Stimulated activated CD8-positive, alpha-beta memory T cell treated with anti-CD3 and anti-CD28 coated beads, Interleukin-7, amount 100 ng/mL, for 48 hours (primary cell): ENCODE results near the gene APLP2.
A peak's percentile ranks its signal among the peaks of the same experiment; 100 is the strongest.

Experiments used
- DNase-seq, 2 donors: peaks; one replicate each; pipeline ENCODE4 v3.0.0-alpha.2; 2020; ENCODE audit warnings: low read depth in 1 of 2; ENCODE audit errors: extremely low read depth in 1 of 2

The APLP2 gene

DNA sequence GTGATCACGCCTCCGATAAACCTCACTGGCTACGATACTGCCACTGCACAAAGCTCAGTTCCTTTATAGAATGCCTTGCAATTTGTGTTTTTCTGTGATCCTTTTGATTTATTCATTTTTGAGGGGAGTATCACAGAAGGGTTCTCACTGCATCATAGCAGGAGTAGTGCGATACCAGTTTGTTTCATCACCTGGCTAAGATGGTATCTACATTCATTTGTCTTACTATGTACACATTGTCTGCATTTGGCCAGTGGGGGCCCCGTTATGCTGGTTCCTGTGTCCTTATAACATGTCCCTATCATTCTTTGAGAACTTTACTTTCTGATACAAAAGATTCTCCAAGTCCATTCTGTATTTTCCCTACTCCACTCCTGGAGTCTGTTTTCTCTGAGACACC, 44.6 kb downstream of the APLP2 start:
- DNase-seq, result no peak

DNA sequence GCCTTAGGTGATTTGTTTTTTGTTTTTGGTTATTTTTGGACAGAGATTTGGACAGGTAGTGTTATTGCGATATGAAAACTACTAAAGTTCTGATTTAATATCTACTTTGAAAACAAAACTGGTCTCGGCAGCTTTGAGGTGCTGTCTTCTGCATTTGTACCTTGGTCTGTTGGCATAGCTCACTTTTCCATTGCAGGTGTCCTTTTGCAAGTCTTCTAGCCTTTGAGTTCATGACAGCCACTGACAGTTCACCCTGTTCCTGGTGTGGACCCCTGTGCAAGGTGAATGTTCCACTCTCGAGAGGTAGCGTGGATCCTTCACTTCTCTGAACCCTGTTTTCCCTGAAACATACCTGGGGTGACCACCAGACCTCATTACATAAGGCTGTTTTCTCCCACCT, 45.0 kb downstream of the APLP2 start:
- no peak for DNase-seq

DNA sequence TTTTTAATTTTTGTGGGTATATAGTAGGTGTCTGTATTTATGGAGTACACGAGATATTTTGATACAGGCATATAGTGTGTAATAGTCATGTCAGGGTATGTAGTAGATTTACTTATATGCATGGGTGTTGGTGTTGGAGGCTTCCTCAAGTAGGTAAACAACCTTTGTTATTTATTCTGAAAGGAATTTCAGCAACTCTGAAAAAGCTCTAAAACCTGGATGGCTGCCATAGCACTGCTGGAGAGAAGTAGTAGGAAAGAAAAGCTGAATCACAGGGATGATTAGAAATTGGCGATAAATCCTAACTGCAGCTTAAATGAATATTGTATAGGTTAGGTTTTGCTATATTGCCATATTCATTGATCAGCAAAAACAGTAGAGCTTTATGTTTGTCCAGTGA, 45.5 kb downstream of the APLP2 start:
- DNase-seq, result no peak

DNA sequence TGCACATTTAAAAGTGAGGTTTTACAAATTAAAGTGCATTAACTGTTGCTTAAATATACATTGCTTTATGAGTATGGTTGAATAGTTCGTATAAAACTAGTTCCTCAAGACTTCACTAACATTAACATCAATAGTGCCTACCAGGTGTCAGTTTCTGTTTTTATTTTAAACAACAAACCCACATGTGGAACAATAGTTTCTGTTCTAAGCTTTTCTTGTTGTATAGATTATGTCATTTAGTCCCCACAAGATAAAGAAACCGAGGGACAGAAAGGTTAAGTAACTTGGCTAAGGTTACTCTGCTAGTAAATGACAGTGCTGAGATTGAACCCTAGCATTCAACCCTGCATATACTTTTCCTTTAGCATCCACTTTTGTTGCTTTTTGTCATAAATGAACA, 48.5 kb downstream of the APLP2 start:
- no peak for DNase-seq

DNA sequence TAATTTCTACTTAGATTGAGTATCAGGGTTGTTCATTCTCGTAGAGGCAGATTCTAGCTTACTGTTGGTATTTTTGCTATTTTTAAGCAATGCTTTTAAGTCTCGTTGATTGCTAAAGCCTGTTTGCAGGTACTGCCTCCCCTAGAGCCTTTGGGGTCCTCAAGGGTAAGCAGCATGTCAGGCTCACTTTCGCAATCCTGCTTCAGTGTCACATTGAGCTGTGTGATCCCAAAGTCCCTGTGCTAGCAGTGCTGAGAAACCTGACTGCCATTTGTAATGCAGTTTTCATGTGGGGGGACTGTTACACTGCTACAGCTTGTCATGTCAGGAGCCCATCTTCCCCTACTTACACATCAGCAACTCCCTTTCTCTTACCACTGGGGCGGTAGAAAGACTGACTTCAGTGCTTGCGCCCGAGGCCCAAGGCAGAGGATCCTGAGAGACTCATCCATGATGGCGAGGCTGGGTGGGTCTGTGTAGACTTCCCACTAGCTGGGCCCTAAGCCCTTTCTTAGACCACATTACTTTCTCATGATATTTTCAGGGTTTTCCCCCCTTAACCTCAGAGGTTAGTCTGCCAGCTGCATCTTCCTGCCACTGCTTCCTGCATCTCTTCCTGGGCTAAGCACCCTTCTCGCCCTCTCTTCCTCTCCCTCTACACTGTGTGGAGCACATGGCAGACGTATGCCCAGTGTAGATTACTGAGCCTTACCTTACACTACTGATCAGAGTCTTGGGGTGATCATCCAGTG, 49.1 kb downstream of the APLP2 start:
- DNase-seq, result peak; percentile 11 to 20

DNA sequence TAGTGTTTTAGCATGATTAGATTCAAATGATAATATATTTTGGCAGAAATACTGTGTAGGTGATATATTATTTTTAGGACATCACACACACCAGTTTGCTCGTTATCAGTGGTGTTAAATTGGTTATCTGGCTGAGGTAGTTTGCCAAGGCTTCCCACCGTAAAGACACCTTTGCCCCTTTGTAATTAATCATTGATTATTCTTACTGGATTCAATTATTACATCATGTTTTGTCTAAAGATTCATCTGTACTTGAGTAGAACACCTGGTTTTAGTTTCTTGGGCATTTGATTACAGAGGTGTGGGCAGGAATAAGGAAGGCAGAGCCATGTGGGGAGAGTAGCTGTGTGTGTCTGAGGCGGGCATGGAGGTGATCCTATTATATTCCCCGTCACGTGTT, 50.4 kb downstream of the APLP2 start:
- DNase-seq, result no peak

DNA sequence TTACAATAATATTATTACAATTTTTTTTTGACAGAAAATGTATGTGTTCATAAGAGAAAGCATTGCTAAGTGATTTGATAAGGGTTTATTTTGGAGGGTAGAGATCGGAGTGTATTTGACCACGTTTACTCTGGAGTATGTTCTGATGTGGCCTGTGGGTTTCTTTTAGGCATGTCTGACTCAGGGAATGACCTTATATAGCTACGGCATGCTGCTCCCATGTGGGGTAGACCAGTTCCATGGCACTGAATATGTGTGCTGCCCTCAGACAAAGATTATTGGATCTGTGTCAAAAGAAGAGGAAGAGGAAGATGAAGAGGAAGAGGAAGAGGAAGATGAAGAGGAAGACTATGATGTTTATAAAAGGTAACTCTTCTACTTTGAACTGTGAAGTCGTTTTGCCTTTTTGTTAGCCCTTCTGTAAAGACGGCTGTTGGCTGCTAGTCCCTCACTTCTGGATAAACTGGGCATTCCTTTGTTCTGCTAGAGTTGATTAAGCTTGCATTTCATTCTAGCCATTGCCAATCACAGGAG, 51.8 kb downstream of the APLP2 start:
- no peak for DNase-seq

DNA sequence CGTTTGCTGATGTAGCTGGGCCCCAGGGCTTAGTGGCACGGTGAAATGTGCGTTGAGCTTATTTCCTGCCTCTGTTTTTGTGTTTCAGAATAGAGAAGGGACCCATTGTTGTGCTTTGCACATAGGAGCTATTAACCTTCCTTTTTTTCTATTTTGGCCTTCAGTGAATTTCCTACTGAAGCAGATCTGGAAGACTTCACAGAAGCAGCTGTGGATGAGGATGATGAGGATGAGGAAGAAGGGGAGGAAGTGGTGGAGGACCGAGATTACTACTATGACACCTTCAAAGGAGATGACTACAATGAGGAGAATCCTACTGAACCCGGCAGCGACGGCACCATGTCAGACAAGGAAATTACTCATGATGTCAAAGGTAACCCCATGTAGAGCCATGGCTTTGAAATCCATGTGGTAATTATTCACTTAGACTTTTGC, 52.5 kb downstream of the APLP2 start:
- peak in 1 of 2 donors; percentile 25 for DNase-seq

DNA sequence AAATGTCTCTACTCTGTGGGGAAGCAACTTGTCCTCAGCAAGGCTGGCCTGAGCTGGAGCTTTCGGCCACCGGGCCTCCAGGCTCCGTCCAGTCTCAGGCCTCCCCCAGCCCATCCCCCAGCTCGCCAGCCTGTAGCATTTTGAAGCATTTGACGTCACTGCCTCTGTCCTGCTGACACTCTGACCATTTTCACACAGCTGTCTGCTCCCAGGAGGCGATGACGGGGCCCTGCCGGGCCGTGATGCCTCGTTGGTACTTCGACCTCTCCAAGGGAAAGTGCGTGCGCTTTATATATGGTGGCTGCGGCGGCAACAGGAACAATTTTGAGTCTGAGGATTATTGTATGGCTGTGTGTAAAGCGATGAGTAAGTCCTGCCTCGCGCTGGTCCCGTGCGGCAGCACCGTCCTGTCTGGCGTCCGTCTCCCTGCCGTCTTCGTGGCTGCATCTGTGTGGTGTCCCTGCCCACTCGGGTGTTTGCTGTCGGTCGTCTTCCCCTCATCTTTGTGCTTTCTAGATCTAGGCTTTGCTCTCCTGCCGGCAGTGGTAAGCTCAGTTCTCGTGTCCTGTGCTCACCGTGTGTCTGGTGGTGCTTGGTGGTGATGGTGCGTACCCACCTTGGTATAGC, 53.8 kb downstream of the APLP2 start:
- no peak for DNase-seq

DNA sequence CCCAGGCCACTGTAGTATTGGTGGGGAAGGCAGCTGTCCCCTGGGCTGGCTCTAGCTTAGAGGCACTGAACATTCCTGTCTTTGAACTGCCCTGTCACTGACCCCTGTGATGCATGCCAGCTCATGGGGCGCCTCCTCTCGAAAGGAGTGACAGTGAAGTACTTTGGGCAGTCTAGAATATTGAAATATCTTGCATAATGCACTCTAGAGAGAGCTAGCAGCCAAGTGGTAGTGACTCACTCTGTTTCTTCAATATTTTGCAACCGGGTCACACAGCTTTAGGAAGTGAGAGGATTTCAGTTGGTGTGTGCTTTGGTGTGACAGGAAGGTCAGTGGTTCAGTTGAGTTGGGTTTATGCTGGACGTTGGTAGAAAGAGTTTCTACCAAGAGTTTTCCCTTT, 54.4 kb downstream of the APLP2 start:
- no peak for DNase-seq

DNA sequence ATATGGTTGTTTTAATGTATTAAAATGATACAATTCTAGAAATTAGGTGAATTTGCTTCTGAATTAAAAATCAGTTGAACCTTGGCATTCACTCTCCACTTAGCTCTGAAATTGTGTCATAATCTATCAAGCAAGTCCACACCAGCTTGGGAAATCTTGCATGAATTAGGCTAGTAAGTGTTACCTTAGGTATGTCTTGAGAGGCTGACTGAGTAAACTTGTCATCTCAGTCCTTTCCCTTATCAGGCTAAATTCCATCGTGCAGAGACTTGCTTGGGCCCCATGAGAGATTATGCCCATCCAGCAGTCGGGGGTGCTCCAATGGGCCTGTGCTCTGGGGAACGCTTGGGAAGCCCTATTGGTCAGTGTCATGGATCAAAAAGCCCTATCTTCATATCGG, 55.9 kb downstream of the APLP2 start:
- DNase-seq, result no peak

DNA sequence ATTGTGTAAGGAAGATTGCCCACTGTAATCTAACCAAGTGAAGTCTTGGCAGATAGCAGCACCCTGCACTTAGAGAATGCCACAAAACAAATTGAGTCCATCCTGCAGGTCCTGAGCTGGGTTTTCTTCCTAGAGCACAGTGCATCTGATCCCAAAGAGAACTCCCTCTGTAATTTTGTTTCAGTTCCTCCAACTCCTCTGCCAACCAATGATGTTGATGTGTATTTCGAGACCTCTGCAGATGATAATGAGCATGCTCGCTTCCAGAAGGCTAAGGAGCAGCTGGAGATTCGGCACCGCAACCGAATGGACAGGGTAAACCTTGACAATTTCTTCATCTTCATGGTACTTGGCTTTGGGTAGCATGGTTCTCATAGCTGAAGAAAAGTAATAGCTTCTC, 56.8 kb downstream of the APLP2 start:
- no peak for DNase-seq

DNA sequence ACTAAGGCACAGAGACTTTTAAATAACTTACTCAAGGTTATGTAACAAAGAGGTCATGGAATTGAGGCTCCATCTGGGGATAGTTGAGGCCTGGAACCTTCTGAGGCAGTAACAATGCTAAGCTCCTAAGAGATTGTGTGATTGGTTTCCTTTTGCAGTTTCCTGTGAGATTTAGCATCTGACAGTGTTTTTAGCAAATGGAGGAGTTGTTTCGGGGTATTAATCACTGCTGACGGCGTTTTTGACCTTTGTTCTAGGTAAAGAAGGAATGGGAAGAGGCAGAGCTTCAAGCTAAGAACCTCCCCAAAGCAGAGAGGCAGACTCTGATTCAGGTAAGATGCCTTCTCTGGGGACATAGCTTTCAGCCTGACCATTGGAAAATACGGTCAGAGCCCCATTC, 57.8 kb downstream of the APLP2 start:
- DNase-seq, result no peak

DNA sequence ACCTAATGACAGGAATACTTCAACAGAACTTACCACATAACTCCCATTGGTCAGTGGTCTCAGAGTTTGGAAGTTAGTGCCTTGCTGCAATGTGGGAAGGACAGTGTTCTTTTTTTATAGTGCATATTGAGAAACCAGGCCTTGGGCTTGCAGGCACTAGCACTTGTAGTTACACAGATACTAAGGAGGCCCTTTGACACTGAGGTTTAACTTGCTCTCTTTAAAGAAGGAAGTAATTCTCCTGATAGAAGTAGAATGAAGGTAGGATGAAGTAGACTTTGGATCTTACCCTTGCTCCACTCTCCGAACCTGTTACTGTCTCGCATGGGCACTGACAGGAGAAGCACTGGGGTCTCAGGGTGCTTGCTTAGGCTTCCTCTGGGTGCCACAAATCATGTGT, 58.9 kb downstream of the APLP2 start:
- no peak for DNase-seq

DNA sequence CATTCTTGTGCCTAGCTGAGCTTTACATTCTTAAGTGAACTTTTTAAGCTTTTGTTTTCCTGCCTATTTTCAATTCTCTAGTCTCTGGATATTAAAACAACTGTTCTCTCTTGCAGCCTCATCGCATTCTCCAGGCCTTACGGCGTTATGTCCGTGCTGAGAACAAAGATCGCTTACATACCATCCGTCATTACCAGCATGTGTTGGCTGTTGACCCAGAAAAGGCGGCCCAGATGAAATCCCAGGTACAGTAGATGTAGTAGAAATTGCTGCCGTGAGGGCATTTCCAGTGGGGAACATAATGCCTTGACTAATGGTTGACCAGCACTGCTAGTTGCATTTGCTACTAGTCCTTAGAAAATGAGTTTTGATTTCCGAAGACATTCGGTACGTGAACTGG, 60.2 kb downstream of the APLP2 start:
- DNase-seq, result no peak

DNA sequence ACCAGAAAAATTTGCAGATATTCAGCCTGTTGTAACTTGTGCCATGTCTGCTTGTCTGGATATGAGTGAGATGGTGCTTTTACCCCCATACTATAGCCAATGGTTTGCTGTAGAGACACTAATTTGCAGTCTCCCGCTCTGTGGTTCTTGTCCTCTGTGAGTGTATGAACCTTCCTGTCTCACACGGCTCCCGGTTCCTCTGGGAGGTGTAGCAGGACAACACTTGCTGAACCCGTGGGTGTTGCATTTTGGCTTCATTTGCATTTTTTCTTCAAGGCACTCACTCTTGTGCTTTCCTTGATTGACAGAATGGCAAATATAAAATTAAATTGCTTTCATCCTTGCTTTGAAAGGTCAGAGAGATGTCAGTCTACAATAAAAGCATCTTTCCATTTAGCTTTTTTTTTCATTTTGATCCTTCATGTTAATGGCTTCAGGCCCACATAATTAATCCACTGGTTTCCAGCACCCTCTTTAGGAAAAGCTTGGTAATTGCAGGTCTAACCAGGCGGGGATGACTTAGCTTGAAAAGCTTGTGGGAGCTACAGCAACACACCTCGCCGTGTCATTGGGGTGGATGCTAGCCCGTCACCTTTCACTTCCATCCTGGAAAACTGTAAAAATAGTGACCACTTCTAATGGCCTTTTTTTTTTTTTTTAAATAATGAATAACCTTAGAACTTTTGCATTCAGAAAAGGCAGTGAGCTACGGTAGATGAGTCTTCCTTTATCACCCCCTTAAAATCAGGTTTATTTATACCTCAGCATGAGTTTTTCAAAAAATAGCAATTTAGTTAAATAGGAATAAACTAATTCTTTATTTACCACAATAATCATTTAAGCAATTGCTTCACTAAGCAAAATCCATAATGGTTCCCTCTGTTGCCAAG, 62.5 kb downstream of the APLP2 start:
- DNase-seq, result no peak

DNA sequence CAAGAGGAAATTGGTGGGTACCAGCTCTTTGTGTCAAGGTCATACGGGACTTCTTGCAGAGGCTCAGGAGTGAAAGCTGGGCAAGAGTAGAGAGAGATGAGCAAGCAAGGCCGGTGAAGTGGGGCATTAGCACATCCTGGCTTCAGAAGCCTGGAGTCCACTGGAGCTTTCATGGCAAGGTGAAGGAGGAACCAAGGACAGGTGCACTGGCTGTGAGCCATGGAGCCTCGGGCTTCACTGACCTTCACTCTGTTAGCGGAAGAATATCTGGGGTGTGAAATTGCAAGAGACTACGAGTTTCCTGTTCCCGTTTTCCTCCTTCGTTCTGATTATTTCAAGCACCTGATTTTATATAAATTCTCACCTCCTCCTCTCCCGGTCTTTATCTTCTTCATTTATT, 64.0 kb downstream of the APLP2 start:
- DNase-seq, result no peak

DNA sequence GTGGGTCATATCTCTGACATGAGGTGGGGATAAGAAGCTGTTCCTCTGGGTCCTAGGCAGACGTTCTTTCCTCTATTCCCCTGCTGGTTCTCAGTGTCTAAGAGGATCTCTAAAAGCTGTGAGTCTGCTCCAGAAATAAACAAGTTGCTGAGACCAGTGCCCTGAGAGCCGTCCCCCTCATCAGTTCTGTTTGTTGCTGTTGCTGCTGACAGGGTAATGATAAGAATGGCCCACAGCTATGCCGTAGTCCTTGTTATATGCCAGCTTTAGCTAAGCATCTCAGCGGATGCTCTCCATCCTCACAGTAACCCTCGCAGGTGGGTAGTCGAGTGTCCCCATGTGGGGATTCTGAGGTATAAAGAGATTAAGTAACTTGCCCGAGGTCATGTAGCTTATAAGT, 66.4 kb downstream of the APLP2 start:
- DNase-seq, result no peak

DNA sequence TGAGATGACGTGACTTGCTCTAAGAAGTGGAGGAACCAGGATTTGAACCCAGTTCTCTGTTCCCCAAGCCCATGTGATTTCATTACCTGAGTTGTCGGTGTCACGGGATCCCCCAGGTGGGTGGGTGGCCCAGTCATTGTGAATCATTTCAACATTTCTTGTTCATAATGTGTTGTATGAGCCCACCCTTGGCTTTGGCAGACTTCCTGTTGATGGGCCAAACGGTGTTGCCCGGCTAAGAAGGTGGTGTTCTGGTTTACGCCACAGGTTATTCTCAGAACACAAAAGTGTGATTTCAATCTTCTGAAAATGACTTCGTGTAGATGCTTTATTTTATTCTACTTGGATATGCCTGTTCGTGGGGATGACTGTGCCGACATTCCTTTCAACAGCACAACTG, 68.3 kb downstream of the APLP2 start:
- peak in 1 of 2 donors; percentile 31 for DNase-seq

DNA sequence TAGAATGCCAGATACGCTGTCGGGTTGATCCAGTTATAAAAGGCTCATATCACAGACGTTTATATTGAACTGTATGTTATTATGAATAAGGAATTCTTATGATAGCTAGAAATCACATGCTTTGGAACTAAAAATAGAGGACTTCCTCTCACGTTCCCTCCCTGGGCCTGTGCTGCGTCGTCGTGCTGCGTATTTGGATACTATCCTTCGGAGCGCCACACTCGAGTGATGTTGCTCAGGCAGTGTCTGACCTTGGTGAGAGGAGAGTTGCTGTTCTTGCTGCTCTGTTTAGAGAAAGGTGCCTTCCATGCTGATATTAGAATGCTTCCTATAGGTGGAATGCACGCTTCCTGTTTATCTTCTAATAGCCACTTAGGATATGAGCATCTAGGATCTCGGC, 69.7 kb downstream of the APLP2 start:
- no peak for DNase-seq

DNA sequence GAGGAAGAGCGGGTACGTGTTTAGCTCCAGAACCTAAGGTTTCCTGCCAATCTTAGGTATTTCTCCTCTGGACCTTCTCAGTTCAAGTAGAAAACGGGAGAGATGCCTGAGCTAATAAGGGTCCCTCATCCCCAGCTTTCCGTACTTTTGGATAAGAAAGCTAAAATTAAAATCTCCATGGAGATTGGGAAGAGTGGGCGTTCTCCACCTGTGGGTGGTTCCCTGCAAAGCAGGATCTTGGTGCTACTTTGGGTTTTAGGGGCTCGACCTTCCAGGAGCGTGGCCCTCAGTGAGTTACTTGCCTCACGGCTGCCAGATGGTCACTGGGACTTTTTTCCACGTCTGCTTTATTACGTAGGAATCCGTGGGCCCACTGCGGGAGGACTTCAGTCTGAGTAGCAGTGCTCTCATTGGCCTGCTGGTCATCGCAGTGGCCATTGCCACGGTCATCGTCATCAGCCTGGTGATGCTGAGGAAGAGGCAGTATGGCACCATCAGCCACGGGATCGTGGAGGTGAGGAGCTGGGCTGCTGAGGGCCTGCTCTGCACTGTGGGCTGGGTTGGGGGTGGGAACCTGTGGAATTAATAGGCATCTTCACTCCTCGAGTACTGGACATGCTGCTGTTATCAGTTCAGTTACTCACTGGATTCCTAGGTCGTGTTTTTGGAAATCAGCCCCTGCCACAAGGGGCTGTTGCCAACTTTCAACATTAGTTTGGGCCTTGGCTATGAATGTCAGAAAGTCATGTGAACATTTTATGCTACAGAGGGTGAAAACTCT, 72.1 kb downstream of the APLP2 start:
- DNase-seq, result no peak
